ENCODE measurements around the gene MED16.

Gene MED16

DNA sequence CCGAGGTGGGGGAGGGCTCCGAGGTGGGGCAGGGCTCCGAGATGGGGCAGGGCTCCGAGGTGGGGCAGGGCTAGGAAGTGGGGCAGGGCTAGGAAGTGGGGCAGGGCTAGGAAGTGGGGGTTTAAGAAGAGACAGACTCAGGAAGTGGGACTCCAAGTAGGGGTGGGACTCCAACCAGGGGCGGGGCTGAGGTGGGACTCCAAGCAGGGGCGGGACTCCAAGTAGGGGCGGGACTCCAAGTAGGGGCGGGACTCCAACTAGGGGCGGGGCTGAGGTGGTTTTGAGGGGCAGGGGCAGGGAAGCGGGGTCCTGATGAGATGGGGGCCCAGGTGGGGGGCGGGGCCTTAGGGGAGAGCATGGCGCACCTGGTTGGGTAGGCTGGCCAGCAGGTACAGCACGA lies 19.9 kb downstream of the MED16 start:
- Histone ChIP-seq H3K27me3 (ENCODE audit: insufficient read depth, low read length) (no peaks in the 10 kb centered on the region), H3K4me3 (ENCODE audit: low read depth, low read length, poor library complexity, severe bottlenecking) (peak overlapping the region; percentile 12), H3K4me1 (ENCODE audit: insufficient read depth, low read length, severe bottlenecking) (peaks cover 17% of the 10 kb centered on the region), H3K9me2 (ENCODE audit: low read depth, low read length) (no peaks in the 10 kb centered on the region), H3K27ac (ENCODE audit: low read depth, low read length, poor library complexity, severe bottlenecking) (no peak overlapping the region), H4K20me1 (ENCODE audit: insufficient read depth, low read length) (no peaks in the 10 kb centered on the region), H3K36me3 (ENCODE audit: insufficient read depth, low read length) (peaks cover 20% of the 10 kb centered on the region), H3K9ac (ENCODE audit: low read length) (no peak overlapping the region), H3K9me3 (ENCODE audit: low read length) (no peaks in the 10 kb centered on the region), H3K4me2 (ENCODE audit: low read length) (peak overlapping the region; percentile 20; the same call in 1 of the 2 replicates), H3F3A (ENCODE audit: insufficient read depth, low read length) (no peaks in the 10 kb centered on the region), H3K79me2 (ENCODE audit: insufficient read depth, low read length) (no peaks in the 10 kb centered on the region), H2AFZ (ENCODE audit: low read length) (no peak overlapping the region)
- TF ChIP-seq, protein P1, sequence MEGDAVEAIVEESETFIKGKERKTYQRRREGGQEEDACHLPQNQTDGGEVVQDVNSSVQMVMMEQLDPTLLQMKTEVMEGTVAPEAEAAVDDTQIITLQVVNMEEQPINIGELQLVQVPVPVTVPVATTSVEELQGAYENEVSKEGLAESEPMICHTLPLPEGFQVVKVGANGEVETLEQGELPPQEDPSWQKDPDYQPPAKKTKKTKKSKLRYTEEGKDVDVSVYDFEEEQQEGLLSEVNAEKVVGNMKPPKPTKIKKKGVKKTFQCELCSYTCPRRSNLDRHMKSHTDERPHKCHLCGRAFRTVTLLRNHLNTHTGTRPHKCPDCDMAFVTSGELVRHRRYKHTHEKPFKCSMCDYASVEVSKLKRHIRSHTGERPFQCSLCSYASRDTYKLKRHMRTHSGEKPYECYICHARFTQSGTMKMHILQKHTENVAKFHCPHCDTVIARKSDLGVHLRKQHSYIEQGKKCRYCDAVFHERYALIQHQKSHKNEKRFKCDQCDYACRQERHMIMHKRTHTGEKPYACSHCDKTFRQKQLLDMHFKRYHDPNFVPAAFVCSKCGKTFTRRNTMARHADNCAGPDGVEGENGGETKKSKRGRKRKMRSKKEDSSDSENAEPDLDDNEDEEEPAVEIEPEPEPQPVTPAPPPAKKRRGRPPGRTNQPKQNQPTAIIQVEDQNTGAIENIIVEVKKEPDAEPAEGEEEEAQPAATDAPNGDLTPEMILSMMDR (IDR thresholded peaks at IDR 0.05; ENCODE audit: low read length): no peak
- TF ChIP-seq EZH2 (IDR thresholded peaks at IDR 0.05; ENCODE audit: borderline replicate concordance, low read length): no peak

DNA sequence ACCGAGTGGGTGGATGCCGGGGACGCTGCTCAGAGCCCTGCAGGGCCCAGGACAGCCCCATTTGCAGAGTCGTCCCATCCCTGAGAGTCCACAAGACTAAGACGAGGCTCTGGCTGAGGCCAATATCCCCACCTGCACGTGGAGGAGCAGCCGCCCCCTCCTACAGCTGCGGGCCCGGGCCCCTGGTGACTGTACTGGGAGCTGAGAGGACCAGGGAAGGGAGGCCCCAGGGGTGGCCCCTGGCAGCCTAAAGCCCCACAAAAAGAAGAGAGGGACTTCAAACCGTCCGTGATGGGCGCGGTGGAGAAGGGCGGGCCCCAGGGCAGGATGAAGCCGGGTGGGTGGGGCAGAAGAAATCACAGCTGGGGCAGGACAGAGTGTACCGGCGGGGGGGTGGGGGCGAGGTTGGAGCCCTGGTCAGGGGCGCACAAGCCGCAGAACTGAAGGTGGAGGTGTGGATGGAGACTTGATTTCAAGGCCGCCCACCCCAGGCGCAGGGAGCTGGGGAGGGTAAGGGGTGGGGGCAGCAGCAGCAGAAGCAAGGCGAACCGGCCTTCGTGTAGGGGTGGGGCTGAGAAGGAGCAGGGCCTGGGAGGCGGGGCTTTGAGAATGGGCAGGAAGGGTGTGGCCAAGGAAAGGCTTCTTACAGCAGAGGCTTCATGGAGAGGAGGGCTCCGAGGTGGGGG lies 20.6 kb downstream of the MED16 start:
- peak overlapping the region; percentile 69 for H3K27ac ChIP-seq (ENCODE audit: low read depth, low read length, poor library complexity, severe bottlenecking)
- H2AFZ ChIP-seq (ENCODE audit: low read length): no peak overlapping the region
- no peaks in the 10 kb centered on the region for H4K20me1 ChIP-seq (ENCODE audit: insufficient read depth, low read length)
- H3K9ac ChIP-seq (ENCODE audit: low read length): no peak overlapping the region; the same call in 1 of the 2 replicates
- H3K4me1 ChIP-seq (ENCODE audit: insufficient read depth, low read length, severe bottlenecking): peaks cover 17% of the 10 kb centered on the region
- no peaks in the 10 kb centered on the region for H3K79me2 ChIP-seq (ENCODE audit: insufficient read depth, low read length)
- H3K36me3 ChIP-seq (ENCODE audit: insufficient read depth, low read length): peaks cover 26% of the 10 kb centered on the region
- H3F3A ChIP-seq (ENCODE audit: insufficient read depth, low read length): no peaks in the 10 kb centered on the region
- H3K27me3 ChIP-seq (ENCODE audit: insufficient read depth, low read length): no peaks in the 10 kb centered on the region
- H3K9me2 ChIP-seq (ENCODE audit: low read depth, low read length): no peaks in the 10 kb centered on the region
- TF ChIP-seq, protein P1 (IDR thresholded peaks at IDR 0.05; ENCODE audit: low read length): no peak
- no peak for TF ChIP-seq EZH2 (IDR thresholded peaks at IDR 0.05; ENCODE audit: borderline replicate concordance, low read length)
- H3K9me3 ChIP-seq (ENCODE audit: low read length): no peaks in the 10 kb centered on the region
- H3K4me3 ChIP-seq (ENCODE audit: low read depth, low read length, poor library complexity, severe bottlenecking): peak overlapping the region; percentile 48
- peak overlapping the region; percentile 72 for H3K4me2 ChIP-seq (ENCODE audit: low read length)

DNA sequence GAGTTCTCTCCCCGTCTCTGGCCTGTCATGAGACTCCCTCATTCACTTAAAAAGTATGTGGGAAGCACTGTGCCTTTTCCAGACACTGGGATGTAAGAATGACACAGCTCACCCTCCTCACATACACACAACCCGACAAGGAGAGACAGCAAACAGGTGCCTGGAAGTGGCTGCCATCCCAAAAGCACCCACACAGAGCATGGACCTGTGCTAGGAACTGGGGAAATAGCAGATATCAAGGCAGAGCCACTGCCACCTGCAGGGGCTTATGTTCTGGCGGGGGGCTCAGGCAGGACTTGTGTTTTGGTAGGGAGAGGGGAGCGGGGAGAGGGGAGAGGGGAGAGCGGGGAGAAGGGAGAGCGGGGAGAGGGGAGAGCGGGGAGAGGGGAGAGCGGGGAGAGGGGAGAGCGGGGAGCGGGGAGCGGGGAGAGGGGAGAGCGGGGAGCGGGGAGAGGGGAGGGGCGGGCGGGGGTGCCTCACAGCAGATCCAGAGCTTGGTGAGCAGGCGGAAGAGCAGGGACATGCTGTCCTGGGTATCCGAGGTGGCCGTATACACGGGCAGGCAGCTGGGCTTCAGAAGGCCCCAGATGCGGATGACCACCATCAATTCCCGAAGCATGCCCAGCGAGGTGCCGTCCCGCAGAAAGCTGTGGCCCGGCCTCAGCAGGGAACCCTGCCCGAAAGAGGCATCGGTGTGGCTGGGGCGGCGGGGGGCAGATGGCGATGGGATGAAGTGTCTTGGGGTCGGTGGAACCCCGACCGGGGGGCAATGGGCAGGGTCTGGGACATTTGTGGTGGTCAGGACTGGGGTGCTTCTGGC lies 21.3 kb downstream of the MED16 start:
- Histone ChIP-seq H3K27ac (ENCODE audit: low read depth, low read length, poor library complexity, severe bottlenecking) (peak overlapping the region; percentile 69), H3K4me2 (ENCODE audit: low read length) (peak overlapping the region; percentile 72)

More for the DNA sequence above, 21.3 kb downstream of the MED16 start:
- TF ChIP-seq, protein P1 (IDR thresholded peaks at IDR 0.05; ENCODE audit: low read length): no peak
- no peak for TF ChIP-seq EZH2 (IDR thresholded peaks at IDR 0.05; ENCODE audit: borderline replicate concordance, low read length)
- Histone ChIP-seq H3K4me3 (ENCODE audit: low read depth, low read length, poor library complexity, severe bottlenecking) (no peak overlapping the region), H2AFZ (ENCODE audit: low read length) (no peak overlapping the region), H3K4me1 (ENCODE audit: insufficient read depth, low read length, severe bottlenecking) (peaks cover 17% of the 10 kb centered on the region), H3K27me3 (ENCODE audit: insufficient read depth, low read length) (no peaks in the 10 kb centered on the region), H3K9ac (ENCODE audit: low read length) (no peak overlapping the region), H3F3A (ENCODE audit: insufficient read depth, low read length) (no peaks in the 10 kb centered on the region), H4K20me1 (ENCODE audit: insufficient read depth, low read length) (no peaks in the 10 kb centered on the region), H3K9me3 (ENCODE audit: low read length) (no peaks in the 10 kb centered on the region), H3K79me2 (ENCODE audit: insufficient read depth, low read length) (no peaks in the 10 kb centered on the region), H3K9me2 (ENCODE audit: low read depth, low read length) (no peaks in the 10 kb centered on the region), H3K36me3 (ENCODE audit: insufficient read depth, low read length) (peaks cover 26% of the 10 kb centered on the region)
